Activated CD4-positive, alpha-beta T cell treated with anti-CD3 and anti-CD28 coated beads, Interleukin-2, amount 50 U/mL, for 1 hour (primary cell): ENCODE results near the gene PSME3.
"Not testable (repeated sequence)": the region's sequence is repeated elsewhere in the genome, so short reads cannot be mapped to it uniquely, and the experiment has no call there.

Source experiments
- DNase-seq: peaks from one replicate; pipeline ENCODE4 v3.0.0-alpha.2; 2020

The PSME3 gene

DNA sequence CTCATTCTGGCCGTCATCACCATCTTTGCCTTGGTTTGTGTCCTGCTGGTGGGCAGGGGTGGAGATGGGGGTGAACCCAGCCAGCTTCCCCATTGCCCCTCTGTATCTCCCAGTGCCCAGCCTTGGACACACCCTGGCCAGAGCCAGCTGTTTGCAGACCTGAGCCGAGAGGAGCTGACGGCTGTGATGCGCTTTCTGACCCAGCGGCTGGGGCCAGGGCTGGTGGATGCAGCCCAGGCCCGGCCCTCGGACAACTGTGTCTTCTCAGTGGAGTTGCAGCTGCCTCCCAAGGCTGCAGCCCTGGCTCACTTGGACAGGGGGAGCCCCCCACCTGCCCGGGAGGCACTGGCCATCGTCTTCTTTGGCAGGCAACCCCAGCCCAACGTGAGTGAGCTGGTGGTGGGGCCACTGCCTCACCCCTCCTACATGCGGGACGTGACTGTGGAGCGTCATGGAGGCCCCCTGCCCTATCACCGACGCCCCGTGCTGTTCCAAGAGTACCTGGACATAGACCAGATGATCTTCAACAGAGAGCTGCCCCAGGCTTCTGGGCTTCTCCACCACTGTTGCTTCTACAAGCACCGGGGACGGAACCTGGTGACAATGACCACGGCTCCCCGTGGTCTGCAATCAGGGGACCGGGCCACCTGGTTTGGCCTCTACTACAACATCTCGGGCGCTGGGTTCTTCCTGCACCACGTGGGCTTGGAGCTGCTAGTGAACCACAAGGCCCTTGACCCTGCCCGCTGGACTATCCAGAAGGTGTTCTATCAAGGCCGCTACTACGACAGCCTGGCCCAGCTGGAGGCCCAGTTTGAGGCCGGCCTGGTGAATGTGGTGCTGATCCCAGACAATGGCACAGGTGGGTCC lies 18.4 kb downstream of the PSME3 start:
- not testable (repeated sequence) for DNase-seq

DNA sequence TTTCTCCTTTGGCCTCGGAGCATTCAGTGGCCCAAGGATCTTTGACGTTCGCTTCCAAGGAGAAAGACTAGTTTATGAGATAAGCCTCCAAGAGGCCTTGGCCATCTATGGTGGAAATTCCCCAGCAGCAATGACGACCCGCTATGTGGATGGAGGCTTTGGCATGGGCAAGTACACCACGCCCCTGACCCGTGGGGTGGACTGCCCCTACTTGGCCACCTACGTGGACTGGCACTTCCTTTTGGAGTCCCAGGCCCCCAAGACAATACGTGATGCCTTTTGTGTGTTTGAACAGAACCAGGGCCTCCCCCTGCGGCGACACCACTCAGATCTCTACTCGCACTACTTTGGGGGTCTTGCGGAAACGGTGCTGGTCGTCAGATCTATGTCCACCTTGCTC lies 19.2 kb downstream of the PSME3 start:
- no peak for DNase-seq

DNA sequence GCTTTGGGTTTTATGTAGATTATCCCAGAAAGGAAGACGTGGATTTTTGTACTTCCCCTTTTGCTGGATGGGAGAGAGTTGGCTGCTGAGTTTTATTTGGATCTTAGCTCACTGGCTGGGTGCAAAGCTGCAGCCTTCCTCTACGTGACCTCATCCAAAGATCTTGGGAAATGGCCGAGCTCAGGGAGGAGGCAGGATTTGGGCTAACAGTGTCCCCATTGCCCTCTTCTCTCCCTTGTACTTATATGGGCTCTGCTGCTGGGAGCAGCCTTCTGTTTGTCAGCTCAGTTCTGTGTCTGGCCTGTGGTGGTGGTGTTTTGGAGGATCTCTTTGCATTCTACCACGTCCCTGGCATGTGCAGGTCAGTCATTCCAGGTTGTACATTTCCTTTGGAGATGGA lies 19.8 kb downstream of the PSME3 start:
- DNase-seq = no peak

DNA sequence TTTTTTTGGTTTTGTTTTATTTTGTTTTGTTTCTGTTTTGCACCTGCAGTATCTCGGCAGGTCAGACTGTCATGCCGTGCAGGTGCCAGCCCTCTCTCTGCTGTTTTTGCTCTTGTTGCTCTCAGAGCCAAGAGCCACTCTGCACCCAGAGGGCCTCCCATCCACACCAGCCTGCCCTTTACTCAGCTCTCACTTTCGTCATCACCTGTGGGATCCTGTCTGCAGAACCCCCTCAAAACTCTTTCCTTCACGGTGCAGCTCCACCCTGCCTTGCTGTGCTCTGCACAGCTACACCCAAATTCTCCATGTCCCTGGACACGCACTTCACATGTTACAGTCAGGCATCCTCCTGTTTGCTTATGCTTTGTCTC lies 20.4 kb downstream of the PSME3 start:
- DNase-seq = no peak

DNA sequence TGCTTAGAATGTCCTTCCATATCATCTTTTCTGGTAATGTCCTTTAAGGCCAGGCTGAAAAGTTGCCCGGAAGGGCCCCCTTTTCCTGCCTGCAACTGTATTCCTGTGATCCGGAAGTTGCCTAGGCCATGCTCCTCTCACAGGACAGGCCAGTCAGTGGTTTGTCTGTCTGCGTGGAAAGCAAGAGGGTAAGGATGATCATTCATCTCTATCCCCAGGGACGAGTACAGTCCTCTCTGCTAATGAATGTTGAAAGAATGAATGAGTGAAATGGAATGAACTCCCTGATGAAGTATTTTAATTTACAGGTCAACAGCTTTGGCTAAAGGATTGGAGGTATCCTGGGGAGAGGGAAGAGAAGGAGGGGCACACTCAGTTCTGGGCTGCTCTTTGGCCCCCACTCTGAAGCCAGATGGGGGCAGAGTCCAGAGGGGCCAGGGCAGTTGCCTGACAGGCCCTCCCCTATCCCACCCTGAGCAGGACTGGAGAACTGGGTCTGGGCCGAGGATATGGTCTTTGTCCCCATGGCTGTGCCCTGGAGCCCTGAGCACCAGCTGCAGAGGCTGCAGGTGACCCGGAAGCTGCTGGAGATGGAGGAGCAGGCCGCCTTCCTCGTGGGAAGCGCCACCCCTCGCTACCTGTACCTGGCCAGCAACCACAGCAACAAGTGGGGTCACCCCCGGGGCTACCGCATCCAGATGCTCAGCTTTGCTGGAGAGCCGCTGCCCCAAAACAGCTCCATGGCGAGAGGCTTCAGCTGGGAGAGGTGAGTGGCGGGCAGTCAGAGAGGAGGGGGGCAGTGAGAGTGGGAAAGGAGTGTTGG lies 21.0 kb downstream of the PSME3 start:
- no peak for DNase-seq

DNA sequence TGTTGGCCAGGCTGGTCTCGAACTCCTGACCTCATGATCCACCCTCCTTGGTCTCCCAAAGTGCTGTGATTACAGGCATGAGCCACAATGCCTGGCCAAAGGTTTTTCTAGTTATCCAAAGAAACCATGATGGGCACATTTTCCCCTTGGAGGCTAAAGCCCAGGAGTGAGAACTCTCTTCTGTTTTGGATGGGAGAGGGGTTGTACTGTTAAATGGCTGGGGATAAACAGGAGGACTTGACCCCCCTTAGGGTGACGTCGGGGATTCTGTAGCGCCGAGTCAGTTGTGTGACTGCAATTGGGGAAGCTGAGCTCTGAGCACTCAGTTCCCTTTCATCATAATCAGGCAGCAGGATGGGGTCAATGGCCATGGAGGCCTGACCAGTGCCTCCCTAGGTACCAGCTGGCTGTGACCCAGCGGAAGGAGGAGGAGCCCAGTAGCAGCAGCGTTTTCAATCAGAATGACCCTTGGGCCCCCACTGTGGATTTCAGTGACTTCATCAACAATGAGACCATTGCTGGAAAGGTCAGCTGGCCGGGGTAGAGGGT lies 21.9 kb downstream of the PSME3 start:
- no peak for DNase-seq

DNA sequence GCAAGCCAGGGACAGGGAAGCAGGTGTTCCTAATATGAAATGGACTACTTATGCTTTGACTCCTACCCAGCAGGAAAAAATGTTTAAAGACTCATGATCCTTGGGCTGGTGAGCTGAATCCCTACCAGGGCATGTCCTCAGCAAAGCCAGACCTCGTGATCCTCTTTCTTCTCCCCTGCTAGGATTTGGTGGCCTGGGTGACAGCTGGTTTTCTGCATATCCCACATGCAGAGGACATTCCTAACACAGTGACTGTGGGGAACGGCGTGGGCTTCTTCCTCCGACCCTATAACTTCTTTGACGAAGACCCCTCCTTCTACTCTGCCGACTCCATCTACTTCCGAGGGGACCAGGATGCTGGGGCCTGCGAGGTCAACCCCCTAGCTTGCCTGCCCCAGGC lies 22.9 kb downstream of the PSME3 start:
- DNase-seq = not testable (repeated sequence)

DNA sequence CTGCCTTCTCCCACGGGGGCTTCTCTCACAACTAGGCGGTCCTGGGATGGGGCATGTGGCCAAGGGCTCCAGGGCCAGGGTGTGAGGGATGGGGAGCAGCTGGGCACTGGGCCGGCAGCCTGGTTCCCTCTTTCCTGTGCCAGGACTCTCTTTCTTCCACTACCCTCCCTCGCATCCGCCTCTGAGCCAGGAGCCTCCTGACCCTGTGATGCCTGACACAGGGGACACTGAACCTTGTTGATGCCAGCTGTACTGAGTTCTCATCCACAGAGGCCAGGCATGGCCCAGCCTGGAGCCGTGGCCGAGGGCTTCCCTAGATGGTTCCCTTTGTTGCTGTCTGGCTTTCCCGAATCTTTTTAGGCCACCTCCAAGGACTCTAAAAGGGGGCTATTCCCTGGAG lies 23.3 kb downstream of the PSME3 start:
- not testable (repeated sequence) for DNase-seq

DNA sequence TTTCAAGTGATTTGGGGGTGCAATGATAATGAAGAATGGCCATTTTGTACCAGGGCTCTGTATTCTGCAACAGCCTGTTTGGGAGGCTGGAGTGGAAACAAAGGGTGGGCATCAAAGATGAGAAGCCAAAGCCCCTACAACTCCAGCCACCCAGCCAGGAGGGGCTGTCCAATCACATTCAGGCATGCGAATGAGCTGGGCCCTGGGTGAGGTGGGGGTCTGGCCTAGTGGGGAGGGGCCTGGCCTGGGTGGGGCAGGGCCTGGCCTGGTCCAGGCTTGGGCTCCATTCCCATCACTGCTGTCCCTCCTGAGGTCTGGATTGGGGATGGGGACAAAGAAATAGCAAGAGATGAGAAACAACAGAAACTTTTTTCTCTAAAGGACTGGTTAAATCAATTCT lies 24.2 kb downstream of the PSME3 start:
- DNase-seq = no peak

DNA sequence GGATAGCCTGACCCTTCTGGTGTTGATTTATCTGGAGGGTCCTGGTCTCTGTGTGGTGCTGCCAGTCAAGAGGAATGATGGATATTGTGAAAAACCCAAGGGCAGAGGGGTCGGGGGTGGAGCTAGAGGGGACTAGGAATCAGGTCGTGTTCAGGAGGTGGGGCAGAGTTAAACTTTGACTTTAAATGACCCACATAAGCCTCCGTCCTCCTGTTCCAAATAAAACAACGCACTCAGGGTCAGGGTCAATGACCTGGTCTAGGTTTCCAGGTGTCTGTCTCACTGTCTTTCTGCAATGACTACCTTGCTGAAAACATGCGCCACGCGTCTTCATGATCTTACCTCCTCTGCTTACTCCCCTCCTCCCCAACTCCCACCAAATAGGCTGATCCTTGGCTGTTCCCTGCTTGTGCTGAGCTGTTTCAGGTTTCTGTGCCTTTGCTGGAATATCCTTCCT lies 32.5 kb downstream of the PSME3 start:
- no peak for DNase-seq

DNA sequence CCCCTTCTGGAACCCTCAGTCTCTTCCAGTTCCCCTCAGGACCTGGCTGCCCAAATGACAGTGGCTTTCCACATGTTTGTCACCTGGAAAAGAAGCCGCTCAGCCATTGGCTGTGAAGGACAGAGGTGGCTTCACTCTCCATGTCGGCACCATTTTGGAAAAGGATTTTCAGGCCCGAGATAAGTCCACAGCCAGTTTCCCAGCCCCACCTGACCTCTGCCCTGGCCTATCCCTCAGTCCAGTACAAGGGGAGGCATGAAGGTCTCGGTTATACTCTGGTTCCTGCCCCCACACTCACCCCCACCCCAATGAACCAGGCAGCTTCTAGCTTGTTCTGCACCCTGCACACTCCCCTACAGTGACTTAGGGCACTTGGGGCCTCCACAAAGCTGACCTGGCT lies 33.0 kb downstream of the PSME3 start:
- no peak for DNase-seq

DNA sequence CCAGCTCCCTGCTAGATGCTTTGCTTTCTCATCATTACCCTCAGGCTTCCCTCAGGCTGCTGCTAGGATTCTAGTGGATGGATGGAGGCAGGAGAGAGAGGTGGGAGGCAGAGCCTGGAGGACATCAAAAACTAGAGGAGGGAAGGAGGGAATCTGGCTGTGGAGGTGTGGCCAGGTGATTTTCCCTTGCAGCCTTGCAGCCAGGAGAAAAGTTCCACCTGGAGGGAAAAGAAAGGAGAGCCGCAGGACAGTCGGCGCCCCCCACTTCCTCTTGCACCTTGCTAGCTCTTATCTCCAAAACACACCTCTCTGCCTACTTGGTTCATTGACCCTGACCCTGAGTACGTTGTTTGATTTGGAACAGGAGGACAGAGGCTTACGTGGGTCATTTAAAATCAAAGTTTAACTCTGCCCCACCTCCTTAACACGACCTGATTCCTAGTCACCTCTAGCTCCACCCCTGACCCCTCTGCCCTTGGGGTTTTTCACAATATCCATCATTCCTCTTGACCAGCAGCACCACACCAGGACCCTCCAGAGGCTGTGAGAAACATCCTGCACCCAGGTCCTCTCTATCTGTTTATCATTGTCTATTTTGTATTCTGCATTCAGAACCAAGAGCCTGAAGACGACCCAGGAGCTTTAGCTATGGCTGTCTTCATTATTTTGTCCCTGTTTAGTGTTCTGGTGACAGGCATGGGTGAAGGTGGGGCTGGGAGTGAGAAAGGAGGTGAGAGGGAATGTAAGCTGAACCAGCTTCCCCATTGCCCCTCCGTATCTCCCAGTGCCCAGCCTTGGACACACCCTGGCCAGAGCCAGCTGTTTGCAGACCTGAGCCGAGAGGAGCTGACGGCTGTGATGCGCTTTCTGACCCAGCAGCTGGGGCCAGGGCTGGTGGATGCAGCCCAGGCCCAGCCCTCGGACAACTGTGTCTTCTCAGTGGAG lies 33.7 kb downstream of the PSME3 start:
- no peak for DNase-seq

DNA sequence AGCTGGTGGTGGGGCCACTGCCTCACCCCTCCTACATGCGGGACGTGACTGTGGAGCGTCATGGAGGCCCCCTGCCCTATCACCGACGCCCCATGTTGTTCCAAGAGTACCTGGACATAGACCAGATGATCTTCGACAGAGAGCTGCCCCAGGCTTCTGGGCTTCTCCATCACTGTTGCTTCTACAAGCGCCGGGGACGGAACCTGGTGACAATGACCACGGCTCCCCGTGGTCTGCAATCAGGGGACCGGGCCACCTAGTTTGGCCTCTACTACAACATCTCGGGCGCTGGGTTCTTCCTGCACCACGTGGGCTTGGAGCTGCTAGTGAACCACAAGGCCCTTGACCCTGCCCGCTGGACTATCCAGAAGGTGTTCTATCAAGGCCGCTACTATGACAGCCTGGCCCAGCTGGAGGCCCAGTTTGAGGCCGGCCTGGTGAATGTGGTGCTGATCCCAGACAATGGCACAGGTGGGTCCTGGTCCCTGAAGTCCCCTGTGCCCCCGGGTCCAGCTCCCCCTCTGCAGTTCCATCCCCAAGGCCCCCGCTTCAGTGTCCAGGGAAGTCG lies 34.6 kb downstream of the PSME3 start:
- not testable (repeated sequence) for DNase-seq

DNA sequence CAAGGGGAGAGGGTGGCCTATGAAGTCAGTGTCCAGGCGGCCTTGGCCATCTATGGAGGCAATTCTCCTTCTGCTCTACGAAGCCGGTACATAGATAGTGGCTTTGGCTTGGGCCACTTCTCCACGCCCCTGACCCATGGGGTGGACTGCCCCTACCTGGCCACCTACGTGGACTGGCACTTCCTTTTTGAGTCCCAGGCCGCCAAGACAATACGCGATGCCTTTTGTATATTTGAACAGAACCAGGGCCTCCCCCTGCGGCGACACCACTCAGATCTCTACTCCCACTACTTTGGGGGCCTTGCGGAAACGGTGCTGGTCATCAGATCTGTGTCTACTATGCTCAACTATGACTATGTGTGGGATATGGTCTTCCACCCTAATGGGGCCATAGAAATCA lies 35.1 kb downstream of the PSME3 start:
- DNase-seq = no peak

DNA sequence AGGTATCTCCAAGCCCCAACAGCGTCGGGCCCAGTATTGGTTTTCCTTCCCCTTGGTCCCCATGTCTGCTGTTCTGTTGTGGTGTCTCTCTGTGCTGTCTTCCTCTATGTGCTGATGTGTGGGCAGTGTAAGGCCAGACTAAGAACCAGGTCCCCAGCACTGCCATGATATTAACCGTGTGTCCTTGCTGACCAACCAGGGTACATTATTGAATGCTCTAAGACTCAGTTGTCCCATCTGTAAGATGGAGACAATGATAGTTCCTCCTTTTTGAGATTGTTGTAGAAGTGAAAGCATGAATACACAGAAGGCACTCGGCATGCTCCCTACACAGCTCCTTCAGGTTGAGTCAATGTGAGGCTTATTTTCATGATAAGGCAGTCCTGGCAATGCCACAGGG lies 38.5 kb downstream of the PSME3 start:
- no peak for DNase-seq

DNA sequence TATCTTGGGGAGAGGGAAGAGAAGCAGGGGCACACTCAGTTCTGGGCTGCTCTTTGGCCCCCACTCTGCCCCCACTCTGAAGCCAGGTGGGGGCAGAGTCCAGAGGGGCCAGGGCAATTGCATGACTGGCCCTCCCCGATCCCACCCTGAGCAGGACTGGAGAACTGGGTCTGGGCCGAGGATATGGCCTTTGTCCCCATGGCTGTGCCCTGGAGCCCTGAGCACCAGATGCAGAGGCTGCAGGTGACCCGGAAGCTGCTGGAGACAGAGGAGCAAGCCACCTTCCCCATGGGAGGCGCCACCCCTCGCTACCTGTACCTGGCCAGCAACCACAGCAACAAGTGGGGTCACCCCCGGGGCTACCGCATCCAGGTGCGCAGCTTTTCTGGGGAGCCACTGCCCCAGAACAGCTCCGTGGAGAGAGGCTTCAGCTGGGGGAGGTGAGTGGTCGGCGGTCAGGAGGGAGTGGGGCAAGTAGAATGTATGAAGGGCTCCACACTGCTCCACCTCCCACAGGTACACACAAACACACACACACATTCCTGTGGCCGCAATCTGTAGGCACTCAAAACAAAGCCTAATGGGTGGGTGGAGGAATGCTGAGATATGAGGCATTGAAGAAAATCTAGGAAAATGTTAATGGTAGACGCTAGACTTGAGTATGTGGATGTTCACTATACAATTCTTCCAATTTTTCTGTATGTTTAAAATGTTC lies 39.2 kb downstream of the PSME3 start:
- DNase-seq = no peak

DNA sequence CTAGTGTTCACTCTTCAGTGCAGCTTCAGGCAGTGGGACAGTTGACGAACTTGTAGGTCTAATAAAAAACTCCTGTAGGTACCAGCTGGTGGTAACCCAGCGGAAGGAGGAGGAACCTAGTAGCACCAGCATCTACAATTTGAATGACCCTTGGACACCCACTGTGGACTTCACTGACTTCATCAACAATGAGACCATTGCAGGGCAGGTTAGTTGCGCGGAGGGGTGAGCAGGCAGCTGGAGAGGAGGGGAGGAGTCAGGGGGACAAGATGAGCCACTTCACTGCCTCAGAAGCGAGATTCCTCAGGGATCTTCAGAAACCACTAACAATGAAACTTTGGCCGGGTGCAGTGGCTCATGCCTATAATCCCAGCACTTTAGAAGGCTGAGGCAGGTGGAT lies 40.1 kb downstream of the PSME3 start:
- DNase-seq = no peak

DNA sequence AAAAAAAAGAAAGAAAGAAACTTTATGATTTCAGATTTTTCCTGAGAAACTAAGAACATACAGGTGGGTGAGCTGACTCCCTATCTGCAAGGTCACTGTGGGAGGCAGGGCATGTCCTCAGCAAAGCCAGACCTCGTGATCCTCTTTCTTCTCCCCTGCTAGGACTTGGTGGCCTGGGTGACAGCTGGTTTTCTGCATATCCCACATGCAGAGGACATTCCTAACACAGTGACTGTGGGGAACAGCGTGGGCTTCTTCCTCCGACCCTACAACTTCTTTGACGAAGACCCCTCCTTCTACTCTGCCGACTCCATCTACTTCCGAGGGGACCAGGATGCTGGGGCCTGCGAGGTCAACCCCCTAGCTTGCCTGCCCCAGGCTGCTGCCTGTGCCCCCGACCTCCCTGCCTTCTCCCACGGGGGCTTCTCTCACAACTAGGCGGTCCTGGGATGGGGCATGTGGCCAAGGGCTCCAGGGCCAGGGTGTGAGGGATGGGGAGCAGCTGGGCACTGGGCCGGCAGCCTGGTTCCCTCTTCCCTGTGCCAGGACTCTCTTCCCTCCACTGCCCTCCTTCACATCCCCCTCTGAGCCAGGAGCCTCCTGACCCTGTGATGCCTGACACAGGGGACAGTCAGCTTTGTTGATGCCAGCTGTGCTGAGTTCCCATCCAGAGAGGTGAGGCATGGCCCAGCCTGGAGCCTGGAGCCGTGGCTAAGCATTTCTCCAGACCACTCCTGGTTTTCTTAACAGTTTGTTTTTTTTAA lies 40.9 kb downstream of the PSME3 start:
- not testable (repeated sequence) for DNase-seq

DNA sequence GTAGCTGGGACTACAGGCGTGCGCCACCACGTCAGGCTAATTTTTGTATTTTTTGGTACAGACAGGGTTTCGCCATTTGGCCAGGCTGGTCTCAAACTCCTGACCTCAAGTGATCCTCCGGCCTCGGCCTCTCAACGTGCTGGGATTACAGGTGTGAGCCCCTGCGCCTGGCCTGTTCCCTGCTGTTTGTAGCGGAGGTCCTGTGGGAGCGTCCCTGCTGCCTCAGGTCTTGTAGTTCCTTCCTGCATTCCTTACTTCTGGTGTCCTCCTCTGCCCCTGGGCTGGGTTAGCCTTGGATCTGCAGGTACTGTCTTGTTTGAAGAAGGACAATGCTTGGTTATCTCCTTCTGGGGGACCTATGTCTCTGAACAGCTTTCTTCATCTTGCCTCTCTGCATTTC lies 43.8 kb downstream of the PSME3 start:
- DNase-seq = no peak

DNA sequence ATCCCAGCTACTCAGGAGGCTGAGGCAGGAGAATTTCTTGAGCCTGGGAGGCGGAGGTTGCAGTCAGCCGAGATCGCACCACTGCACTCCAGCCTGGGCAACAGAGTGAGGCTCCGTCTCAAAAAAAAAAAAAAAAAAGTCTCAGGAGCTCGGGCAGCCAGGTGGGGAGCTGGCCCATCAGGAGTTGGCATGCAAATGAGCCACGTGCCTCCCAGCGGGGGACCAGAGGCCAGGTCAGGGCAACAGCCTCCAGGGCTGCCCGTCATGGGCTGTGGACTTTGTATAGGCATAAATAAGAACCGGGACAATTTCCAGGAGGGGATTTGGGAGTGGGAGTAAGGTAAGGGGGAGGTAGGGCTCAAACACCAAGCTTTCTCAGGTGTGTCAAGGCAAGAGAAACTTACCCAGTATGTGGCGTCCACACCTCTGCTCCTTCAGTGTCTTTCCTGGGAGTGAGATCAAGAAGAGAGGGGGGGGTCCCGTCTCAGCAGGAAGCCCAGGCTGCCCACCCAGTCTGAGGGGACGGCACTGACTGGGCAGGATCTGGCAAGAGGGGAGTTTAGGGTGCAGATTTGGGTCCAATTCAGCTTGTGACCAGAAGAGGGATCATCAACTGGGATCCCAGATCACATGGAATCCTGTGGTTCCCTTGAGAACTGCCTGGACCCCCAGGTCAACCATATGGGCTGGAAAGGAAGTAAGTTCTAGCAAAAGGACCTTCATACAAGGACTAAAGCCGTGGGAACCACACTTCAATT lies 45.1 kb downstream of the PSME3 start:
- DNase-seq = no peak
